ENCODE data around the gene RNF113B. TPM values are rescaled to one million over a fixed set of nuclear protein-coding genes. Genes with fewer than 3 reads are reported as not detected.

Gene RNF113B
- total and polyA plus RNA-seq, 12 donors = 0.15 to 0.27 TPM; not detected in 10

DNA sequence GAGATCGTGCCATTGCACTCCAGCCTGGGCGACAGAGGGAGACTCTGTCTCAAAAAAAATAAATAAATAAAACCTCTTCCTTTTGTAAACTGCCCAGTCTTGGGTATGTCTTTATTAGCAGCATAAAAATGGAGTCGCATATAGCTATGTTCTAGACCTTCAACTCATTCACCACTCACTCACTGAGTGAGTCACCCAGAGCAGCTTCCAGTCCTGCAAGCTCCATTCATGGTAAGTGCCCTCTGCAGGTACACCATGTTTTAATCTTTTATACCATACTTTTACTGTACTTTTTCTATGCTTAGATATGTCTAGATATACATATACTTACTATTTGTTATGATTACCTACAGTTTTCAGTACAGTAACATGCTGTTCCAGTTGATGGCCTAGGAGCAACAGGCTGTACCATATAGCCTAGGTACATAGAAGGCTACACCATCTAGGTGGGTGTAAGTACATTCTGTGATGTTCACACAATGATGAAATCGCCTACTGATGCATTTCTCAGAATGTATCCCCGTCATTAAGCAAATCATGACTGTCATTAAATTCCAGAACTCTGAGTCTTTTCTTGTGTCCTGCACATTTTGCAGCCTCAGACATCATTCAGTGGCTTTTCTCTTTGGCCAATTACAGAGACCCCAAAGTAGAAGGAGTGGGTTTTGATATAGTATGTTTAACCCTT lies 47.9 kb downstream of the RNF113B start:
- Histone ChIP-seq H3K36me3 (replicated peaks in 1 of 2) (no peaks in the 10 kb centered on the region), H3K4me3 (no peak overlapping the region), H3K27ac (no peak overlapping the region), H3K27me3 (no peaks in the 10 kb centered on the region), H3K4me1 (replicated peaks in 1 of 2) (no peaks in the 10 kb centered on the region), H3K9me3 (replicated peaks in 1 of 3) (no peaks in the 10 kb centered on the region)
- DNase-seq = no peak
- 77 to 89% (median 82%) methylated on average over 5 of the region's 5 CpGs for WGBS, 4 donors
- TF ChIP-seq POLR2A (IDR thresholded peaks at IDR 0.05) = no peak
- TF ChIP-seq, protein P1, sequence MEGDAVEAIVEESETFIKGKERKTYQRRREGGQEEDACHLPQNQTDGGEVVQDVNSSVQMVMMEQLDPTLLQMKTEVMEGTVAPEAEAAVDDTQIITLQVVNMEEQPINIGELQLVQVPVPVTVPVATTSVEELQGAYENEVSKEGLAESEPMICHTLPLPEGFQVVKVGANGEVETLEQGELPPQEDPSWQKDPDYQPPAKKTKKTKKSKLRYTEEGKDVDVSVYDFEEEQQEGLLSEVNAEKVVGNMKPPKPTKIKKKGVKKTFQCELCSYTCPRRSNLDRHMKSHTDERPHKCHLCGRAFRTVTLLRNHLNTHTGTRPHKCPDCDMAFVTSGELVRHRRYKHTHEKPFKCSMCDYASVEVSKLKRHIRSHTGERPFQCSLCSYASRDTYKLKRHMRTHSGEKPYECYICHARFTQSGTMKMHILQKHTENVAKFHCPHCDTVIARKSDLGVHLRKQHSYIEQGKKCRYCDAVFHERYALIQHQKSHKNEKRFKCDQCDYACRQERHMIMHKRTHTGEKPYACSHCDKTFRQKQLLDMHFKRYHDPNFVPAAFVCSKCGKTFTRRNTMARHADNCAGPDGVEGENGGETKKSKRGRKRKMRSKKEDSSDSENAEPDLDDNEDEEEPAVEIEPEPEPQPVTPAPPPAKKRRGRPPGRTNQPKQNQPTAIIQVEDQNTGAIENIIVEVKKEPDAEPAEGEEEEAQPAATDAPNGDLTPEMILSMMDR (IDR thresholded peaks at IDR 0.05) = no peak
- intact Hi-C loops (cut with DNase I) = no loop called here

Small RNA genes within 50 kb of the gene (microRNA-seq; reads per million reads assigned to microRNA genes)
- 0 to 0.85 (median 0.38) reads per million in 3 donors for gene MIR3170

Small RNA genes within 50 kb of the gene (small RNA-seq; reads per million reads assigned to genes)
- gene MIR3170 = 0.08 to 0.12 reads per million in 2 donors

Other genes starting within 250 kb of the RNF113B start
- gene IPO5, start 223.6 kb downstream of the RNF113B start, total RNA-seq = 10 to 100 TPM; 56.3 to 87.2 (median 74.6) TPM
- 10 to 100 TPM; 20.1 to 79.1 (median 20.4) TPM for gene IPO5, start 223.6 kb downstream of the RNF113B start, polyA plus RNA-seq
- 100 to 1,000 TPM in 3 of 9 donors, 10 to 100 TPM in 6; 39.9 to 304 (median 85.4) TPM for gene FARP1, start 34.2 kb downstream of the RNF113B start, total RNA-seq
- gene FARP1, start 34.2 kb downstream of the RNF113B start, polyA plus RNA-seq = 100 to 1,000 TPM in 1 of 3 donors, 10 to 100 TPM in 2; 27.1 to 258 (median 36.6) TPM

Data from adrenal gland (tissue), 12 donors.